Liver (tissue), 9 donors: ENCODE results near the gene MDN1. TPM values are rescaled to one million over a fixed set of nuclear protein-coding genes. Genes with fewer than 3 reads are reported as not detected.

Experiments
- DNase-seq: peaks from one replicate; pipeline ENCODE4 v3.0.0-alpha.2; 2017; ENCODE audit warnings: low spot score
- H3K27ac ChIP-seq, 2 donors: one replicate each; pipeline ENCODE4 v1.7.0; 2013; ENCODE audit warnings: inconsistent platforms in 2 of 2, low read length in 2 of 2, control low read depth in 1 of 2, low read depth in 1 of 2, mild to moderate bottlenecking in 1 of 2
- H3K27me3 ChIP-seq, 4 donors: one replicate each; pipeline versions ENCODE4 v1.6.1 to v1.7.0; 2013; ENCODE audit warnings: low read length in 3 of 4, inconsistent platforms in 1 of 4, mild to moderate bottlenecking in 1 of 4, moderate library complexity in 1 of 4; ENCODE audit not compliant: control insufficient read depth in 4 of 4, insufficient read depth in 4 of 4
- H3K36me3 ChIP-seq, 4 donors: one replicate each; pipeline versions ENCODE4 v1.6.1 to v1.7.0; 2013; ENCODE audit warnings: low read length in 3 of 4, mild to moderate bottlenecking in 3 of 4, low read depth in 1 of 4, moderate library complexity in 1 of 4; ENCODE audit not compliant: control insufficient read depth in 4 of 4, insufficient read depth in 3 of 4
- H3K4me1 ChIP-seq, 4 donors: one replicate each; pipeline versions ENCODE4 v1.6.1 to v1.7.0; 2013; ENCODE audit warnings: low read length in 3 of 4, mild to moderate bottlenecking in 3 of 4, moderate library complexity in 1 of 4; ENCODE audit not compliant: control insufficient read depth in 4 of 4, insufficient read depth in 4 of 4
- H3K4me3 ChIP-seq, 3 donors: one replicate each; pipeline versions ENCODE4 v1.6.1 to v1.7.0; 2013; ENCODE audit warnings: low read length in 3 of 3, control low read depth in 1 of 3, low read depth in 1 of 3, mild to moderate bottlenecking in 1 of 3
- H3K9ac ChIP-seq, 2 donors: one replicate each; pipeline ENCODE4 v1.7.0; 2013; ENCODE audit warnings: low read length in 2 of 2, mild to moderate bottlenecking in 2 of 2, moderate library complexity in 2 of 2, control low read depth in 1 of 2, low read depth in 1 of 2
- H3K9me3 ChIP-seq, 4 donors: one replicate each; pipeline versions ENCODE4 v1.6.1 to v1.7.0; 2013; ENCODE audit warnings: low read length in 3 of 4; ENCODE audit not compliant: control insufficient read depth in 4 of 4
- ATF3 ChIP-seq: IDR thresholded peaks from 2 replicates; pipeline ENCODE4 v1.6.1; 2016; ENCODE audit warnings: antibody characterized with exemption
- CTCF ChIP-seq: fragments of 150-350 bp; IDR thresholded peaks from 2 replicates; pipeline ENCODE4 v1.5.1; 2017; ENCODE audit warnings: improper control_type of control experiment, low read depth, low read length; ENCODE audit not compliant: missing input control
- EGR1 ChIP-seq, 2 donors: IDR thresholded peaks; 2 replicates each; pipeline ENCODE4 v1.6.1; 2016 to 2018; ENCODE audit warnings: antibody characterized with exemption in 2 of 2, low read depth in 2 of 2
- FOXA1 ChIP-seq: IDR thresholded peaks from 2 replicates; pipeline ENCODE4 v1.6.1; 2016; ENCODE audit warnings: antibody characterized with exemption
- FOXA2 ChIP-seq: IDR thresholded peaks from 2 replicates; pipeline ENCODE4 v1.6.1; 2016; ENCODE audit warnings: antibody characterized with exemption
- GABPA ChIP-seq, 2 donors: IDR thresholded peaks in 1 of 2; conservative IDR thresholded peaks in 1 of 2; 2 replicates each; pipeline ENCODE4 v1.6.1; 2016; ENCODE audit warnings: antibody characterized with exemption in 2 of 2, mild to moderate bottlenecking in 1 of 2, moderate library complexity in 1 of 2
- HNF4A ChIP-seq, 2 donors: conservative IDR thresholded peaks; 2 replicates each; pipeline ENCODE4 v1.6.1; 2016; ENCODE audit warnings: antibody characterized with exemption in 2 of 2, mild to moderate bottlenecking in 2 of 2
- HNF4G ChIP-seq: IDR thresholded peaks from 2 replicates; pipeline ENCODE4 v1.6.1; 2016; ENCODE audit warnings: antibody characterized with exemption
- JUND ChIP-seq, 2 donors: IDR thresholded peaks; 2 replicates each; pipeline ENCODE4 v1.6.1; 2016; ENCODE audit warnings: antibody characterized with exemption in 2 of 2
- MAX ChIP-seq: IDR thresholded peaks from 2 replicates; pipeline ENCODE4 v1.6.1; 2016; ENCODE audit warnings: antibody characterized with exemption
- NR2F2 ChIP-seq: IDR thresholded peaks from 2 replicates; pipeline ENCODE4 v1.6.1; 2016; ENCODE audit warnings: antibody characterized with exemption
- RAD21 ChIP-seq, 2 donors: IDR thresholded peaks; 2 replicates each; pipeline ENCODE4 v1.6.1; 2016; ENCODE audit warnings: antibody characterized with exemption in 2 of 2, mild to moderate bottlenecking in 2 of 2
- REST ChIP-seq: IDR thresholded peaks from 2 replicates; pipeline ENCODE4 v1.6.1; 2016; ENCODE audit warnings: antibody characterized with exemption, mild to moderate bottlenecking
- RXRA ChIP-seq, 2 donors: IDR thresholded peaks; 2 replicates each; pipeline ENCODE4 v1.6.1; 2017 to 2018; ENCODE audit warnings: antibody characterized with exemption in 2 of 2, mild to moderate bottlenecking in 1 of 2
- SP1 ChIP-seq: IDR thresholded peaks from 2 replicates; pipeline ENCODE4 v1.6.1; 2018; ENCODE audit warnings: antibody characterized with exemption, mild to moderate bottlenecking
- TAF1 ChIP-seq: conservative IDR thresholded peaks from 2 replicates; pipeline ENCODE4 v1.6.1; 2016; ENCODE audit warnings: antibody characterized with exemption, mild to moderate bottlenecking
- YY1 ChIP-seq: IDR thresholded peaks from 2 replicates; pipeline ENCODE4 v1.6.1; 2016; ENCODE audit warnings: antibody characterized with exemption, mild to moderate bottlenecking
- ZBTB33 ChIP-seq: IDR thresholded peaks from 2 replicates; pipeline ENCODE4 v1.6.1; 2016; ENCODE audit warnings: antibody characterized with exemption
- WGBS: extraction: QIAGEN DNeasy Blood & Tissue Kit; methylation state at CpG from one replicate; pipeline ENCODE4 v1.1.7; 2013; 5-methylcytosine and 5-hydroxymethylcytosine counted together
- polyA plus RNA-seq, 2 donors: library from polyadenylated mRNA; stranded (reverse) in 1 of 2; unstranded in 1 of 2; fragments of 200-250 nt in 1 of 2; fragments of >200 nt in 1 of 2; fragmentation: Nextera tagmentation in 1 of 2; extraction: Ambion mirVana in 1 of 2; gene quantifications; one replicate each; pipeline versions ENCODE4 v1.2.1 to v1.2.3, GENCODE V29; 2013 to 2015
- total RNA-seq, 2 donors: library from RNA; depleted of rRNA; stranded (reverse); fragments of >200 nt; gene quantifications; one replicate each; pipeline ENCODE4 v1.2.3, GENCODE V29; 2014
- donor health status: healthy.
- donor health status: healthy.
- donor health status: healthy.
- donor health status: healthy.
- donor health status: healthy.

The MDN1 gene
- total and polyA plus RNA-seq, 4 donors: 5.4 to 48.9 (median 22.8) TPM

GRCh38 chr6:89794324-89794723 is 25.3 kb downstream of the MDN1 start:
- Histone ChIP-seq H3K4me3 (no peak overlapping the region), H3K9me3 (no peaks in the 10 kb centered on the region), H3K36me3 (peaks cover 0 to 25% (median 16%) of the 10 kb centered on the region in 4 donors), H3K4me1 (peaks cover 0 to 10% (median 5%) of the 10 kb centered on the region in 4 donors), H3K27ac (no peak overlapping the region), H3K9ac (no peak overlapping the region), H3K27me3 (no peaks in the 10 kb centered on the region)
- TF ChIP-seq YY1 (no peak), GABPA (IDR thresholded peaks at IDR 0.05 in 1 of 2, conservative IDR thresholded peaks at IDR 0.05 in 1 of 2) (no peak), HNF4G (no peak), HNF4A (conservative IDR thresholded peaks at IDR 0.05) (no peak), FOXA1 (no peak), RAD21 (IDR thresholded peaks at IDR 0.05) (no peak), MAX (no peak), ATF3 (no peak), CTCF (no peak), SP1 (no peak), RXRA (IDR thresholded peaks at IDR 0.05) (no peak), JUND (IDR thresholded peaks at IDR 0.05) (no peak), ZBTB33 (no peak), FOXA2 (no peak), EGR1 (IDR thresholded peaks at IDR 0.05; ENCODE audit: low read depth in 2 of 2) (no peak), REST (no peak), NR2F2 (no peak), TAF1 (no peak)
- WGBS: 88% methylated on average over 6 of the region's 6 CpGs
- no peak for DNase-seq
